Esophagus squamous epithelium (tissue), 4 donors: Measurements from ENCODE around the gene ZCCHC17.

ENCODE experiments used
- POLR2A ChIP-seq, 4 donors: fragments of 450-650 bp; IDR thresholded peaks; one replicate each; pipeline ENCODE4 v1.6.1; 2017; ENCODE audit warnings: antibody characterized with exemption in 4 of 4, mild to moderate bottlenecking in 4 of 4, moderate library complexity in 3 of 4
- TF ChIP-seq, protein P1 (sequence below), 6 experiments: fragments of 450-650 bp in 4 of 6; fragments of 200-600 bp in 2 of 6; sonication (generic) in 2 of 6; IDR thresholded peaks; one replicate each; pipeline ENCODE4 v1.5.1; 2016 to 2019; ENCODE audit warnings: antibody characterized with exemption in 6 of 6, mild to moderate bottlenecking in 4 of 6, moderate library complexity in 4 of 6

DNA sequence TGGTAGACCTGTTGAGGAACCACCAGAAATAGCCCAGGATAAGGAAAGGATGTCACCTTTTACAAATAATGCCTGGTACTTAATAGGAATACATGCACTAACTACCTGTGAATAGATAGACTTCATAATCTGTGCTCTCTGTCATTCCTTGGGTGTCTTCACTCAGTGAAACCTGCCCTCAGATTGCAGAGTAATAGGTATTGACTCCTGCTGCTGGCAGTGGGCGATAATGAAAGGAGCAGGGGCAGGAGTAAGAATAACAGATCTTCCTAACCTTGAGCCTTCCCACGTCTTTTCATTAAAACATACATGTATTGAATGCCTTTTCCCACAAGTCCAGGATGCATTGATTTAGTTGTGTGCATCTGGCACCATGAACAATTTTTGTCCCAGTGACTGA, 59.6 kb downstream of the ZCCHC17 start:
- TF ChIP-seq, protein P1, sequence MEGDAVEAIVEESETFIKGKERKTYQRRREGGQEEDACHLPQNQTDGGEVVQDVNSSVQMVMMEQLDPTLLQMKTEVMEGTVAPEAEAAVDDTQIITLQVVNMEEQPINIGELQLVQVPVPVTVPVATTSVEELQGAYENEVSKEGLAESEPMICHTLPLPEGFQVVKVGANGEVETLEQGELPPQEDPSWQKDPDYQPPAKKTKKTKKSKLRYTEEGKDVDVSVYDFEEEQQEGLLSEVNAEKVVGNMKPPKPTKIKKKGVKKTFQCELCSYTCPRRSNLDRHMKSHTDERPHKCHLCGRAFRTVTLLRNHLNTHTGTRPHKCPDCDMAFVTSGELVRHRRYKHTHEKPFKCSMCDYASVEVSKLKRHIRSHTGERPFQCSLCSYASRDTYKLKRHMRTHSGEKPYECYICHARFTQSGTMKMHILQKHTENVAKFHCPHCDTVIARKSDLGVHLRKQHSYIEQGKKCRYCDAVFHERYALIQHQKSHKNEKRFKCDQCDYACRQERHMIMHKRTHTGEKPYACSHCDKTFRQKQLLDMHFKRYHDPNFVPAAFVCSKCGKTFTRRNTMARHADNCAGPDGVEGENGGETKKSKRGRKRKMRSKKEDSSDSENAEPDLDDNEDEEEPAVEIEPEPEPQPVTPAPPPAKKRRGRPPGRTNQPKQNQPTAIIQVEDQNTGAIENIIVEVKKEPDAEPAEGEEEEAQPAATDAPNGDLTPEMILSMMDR (IDR thresholded peaks at IDR 0.05): no peak
- no peak for TF ChIP-seq POLR2A (IDR thresholded peaks at IDR 0.05)
